Body of pancreas (tissue), 4 donors: ENCODE data around the gene SMAGP.

Experiments
- CTCF ChIP-seq, 7 experiments: fragments of 450-650 bp in 4 of 7; fragments of 200-600 bp in 3 of 7; sonication (generic) in 3 of 7; IDR thresholded peaks; one replicate each; pipeline ENCODE4 v1.5.1; 2016 to 2019; ENCODE audit warnings: antibody characterized with exemption in 7 of 7
- POLR2A ChIP-seq, 3 donors: fragments of 450-650 bp; IDR thresholded peaks; one replicate each; pipeline ENCODE4 v1.6.1; 2016; ENCODE audit warnings: antibody characterized with exemption in 3 of 3, mild to moderate bottlenecking in 2 of 3

GRCh38 chr12:51244269-51244668, 25.9 kb downstream of the SMAGP start:
- TF ChIP-seq CTCF (IDR thresholded peaks at IDR 0.05) (no peak), POLR2A (IDR thresholded peaks at IDR 0.05) (no peak)
